Measurements from ENCODE around the gene ADD1. TPM values are rescaled to one million over a fixed set of nuclear protein-coding genes. Genes with fewer than 3 reads are reported as not detected.

The ADD1 gene
- total RNA-seq, 1 donor from 2014 or later: 155 TPM

GRCh38 chr4:2860391-2861348, 17.0 kb downstream of the ADD1 start:
- Histone ChIP-seq H3K9ac (ENCODE audit: low read depth in 1 of 3, low read length in 3 of 3) (peak overlapping the region in 1 of 3 donors; percentile 51), H3K4me3 (ENCODE audit: low read length in 3 of 3) (peak overlapping the region in 1 of 3 donors; percentile 2), H3K27me3 (ENCODE audit: control insufficient read depth in 3 of 3, insufficient read depth in 3 of 3, low read length in 3 of 3) (no peaks in the 10 kb centered on the region), H3K27ac (ENCODE audit: low read depth, low read length) (peak overlapping the region; percentile 28), H3K36me3 (ENCODE audit: control insufficient read depth in 3 of 3, insufficient read depth in 3 of 3, low read length in 3 of 3) (no peaks in the 10 kb centered on the region), H3K9me3 (ENCODE audit: control insufficient read depth in 3 of 3, low read length in 3 of 3) (no peaks in the 10 kb centered on the region), H3K4me1 (ENCODE audit: control insufficient read depth in 3 of 3, insufficient read depth in 3 of 3, low read length in 3 of 3) (peaks cover 64 to 73% (median 69%) of the 10 kb centered on the region in 3 donors)

GRCh38 chr4:2861631-2862436, 18.2 kb downstream of the ADD1 start:
- no peaks in the 10 kb centered on the region for H3K27me3 ChIP-seq (ENCODE audit: control insufficient read depth in 3 of 3, insufficient read depth in 3 of 3, low read length in 3 of 3)
- H3K36me3 ChIP-seq (ENCODE audit: control insufficient read depth in 3 of 3, insufficient read depth in 3 of 3, low read length in 3 of 3): no peaks in the 10 kb centered on the region
- peak overlapping the region; percentile 10 for H3K27ac ChIP-seq (ENCODE audit: low read depth, low read length)
- H3K4me3 ChIP-seq (ENCODE audit: low read length in 3 of 3): peak overlapping the region in 1 of 3 donors; percentile 22
- H3K4me1 ChIP-seq (ENCODE audit: control insufficient read depth in 3 of 3, insufficient read depth in 3 of 3, low read length in 3 of 3): peaks cover 75 to 80% (median 80%) of the 10 kb centered on the region in 3 donors
- peak overlapping the region in 1 of 3 donors; percentile 9 for H3K9ac ChIP-seq (ENCODE audit: low read depth in 1 of 3, low read length in 3 of 3)
- H3K9me3 ChIP-seq (ENCODE audit: control insufficient read depth in 3 of 3, low read length in 3 of 3): no peaks in the 10 kb centered on the region

- peak overlapping the region in 2 of 3 donors; percentile 14 for H3K4me3 ChIP-seq (ENCODE audit: low read length in 3 of 3)
- no peaks in the 10 kb centered on the region for H3K9me3 ChIP-seq (ENCODE audit: control insufficient read depth in 3 of 3, low read length in 3 of 3)
- H3K36me3 ChIP-seq (ENCODE audit: control insufficient read depth in 3 of 3, insufficient read depth in 3 of 3, low read length in 3 of 3): no peaks in the 10 kb centered on the region
- peak overlapping the region; percentile 10 for H3K27ac ChIP-seq (ENCODE audit: low read depth, low read length)
- peaks cover 78 to 87% (median 85%) of the 10 kb centered on the region in 3 donors for H3K4me1 ChIP-seq (ENCODE audit: control insufficient read depth in 3 of 3, insufficient read depth in 3 of 3, low read length in 3 of 3)
- peak overlapping the region in 1 of 3 donors; percentile 9 for H3K9ac ChIP-seq (ENCODE audit: low read depth in 1 of 3, low read length in 3 of 3)
- H3K27me3 ChIP-seq (ENCODE audit: control insufficient read depth in 3 of 3, insufficient read depth in 3 of 3, low read length in 3 of 3): no peaks in the 10 kb centered on the region
Observed at GRCh38 chr4:2862528-2862927, 18.9 kb downstream of the ADD1 start.

- Histone ChIP-seq H3K9me3 (ENCODE audit: control insufficient read depth in 3 of 3, low read length in 3 of 3) (no peaks in the 10 kb centered on the region), H3K9ac (ENCODE audit: low read depth in 1 of 3, low read length in 3 of 3) (no peak overlapping the region), H3K27me3 (ENCODE audit: control insufficient read depth in 3 of 3, insufficient read depth in 3 of 3, low read length in 3 of 3) (no peaks in the 10 kb centered on the region), H3K4me3 (ENCODE audit: low read length in 3 of 3) (no peak overlapping the region), H3K36me3 (ENCODE audit: control insufficient read depth in 3 of 3, insufficient read depth in 3 of 3, low read length in 3 of 3) (no peaks in the 10 kb centered on the region), H3K27ac (ENCODE audit: low read depth, low read length) (no peak overlapping the region), H3K4me1 (ENCODE audit: control insufficient read depth in 3 of 3, insufficient read depth in 3 of 3, low read length in 3 of 3) (peaks cover 78 to 89% (median 86%) of the 10 kb centered on the region in 3 donors)
Observed at GRCh38 chr4:2863649-2864048, 20.0 kb downstream of the ADD1 start.

- no peak overlapping the region for H3K27ac ChIP-seq (ENCODE audit: low read depth, low read length)
- H3K4me1 ChIP-seq (ENCODE audit: control insufficient read depth in 3 of 3, insufficient read depth in 3 of 3, low read length in 3 of 3): peaks cover 80 to 89% (median 86%) of the 10 kb centered on the region in 3 donors
Observed at GRCh38 chr4:2865196-2865780, 21.6 kb downstream of the ADD1 start.

GRCh38 chr4:2866160-2866861, 22.7 kb downstream of the ADD1 start:
- H3K4me3 ChIP-seq (ENCODE audit: low read length in 3 of 3): no peak overlapping the region
- peak overlapping the region; percentile 67 for H3K27ac ChIP-seq (ENCODE audit: low read depth, low read length)
- peak overlapping the region in 1 of 3 donors; percentile 1 for H3K9ac ChIP-seq (ENCODE audit: low read depth in 1 of 3, low read length in 3 of 3)
- no peaks in the 10 kb centered on the region for H3K36me3 ChIP-seq (ENCODE audit: control insufficient read depth in 3 of 3, insufficient read depth in 3 of 3, low read length in 3 of 3)
- H3K4me1 ChIP-seq (ENCODE audit: control insufficient read depth in 3 of 3, insufficient read depth in 3 of 3, low read length in 3 of 3): peaks cover 73 to 85% (median 80%) of the 10 kb centered on the region in 3 donors
- H3K9me3 ChIP-seq (ENCODE audit: control insufficient read depth in 3 of 3, low read length in 3 of 3): no peaks in the 10 kb centered on the region
- no peaks in the 10 kb centered on the region for H3K27me3 ChIP-seq (ENCODE audit: control insufficient read depth in 3 of 3, insufficient read depth in 3 of 3, low read length in 3 of 3)

More at GRCh38 chr4:2865196-2865780, 21.6 kb downstream of the ADD1 start:
- no peak overlapping the region for H3K9ac ChIP-seq (ENCODE audit: low read depth in 1 of 3, low read length in 3 of 3)
- no peak overlapping the region for H3K4me3 ChIP-seq (ENCODE audit: low read length in 3 of 3)
- H3K27me3 ChIP-seq (ENCODE audit: control insufficient read depth in 3 of 3, insufficient read depth in 3 of 3, low read length in 3 of 3): no peaks in the 10 kb centered on the region
- H3K36me3 ChIP-seq (ENCODE audit: control insufficient read depth in 3 of 3, insufficient read depth in 3 of 3, low read length in 3 of 3): no peaks in the 10 kb centered on the region
- H3K9me3 ChIP-seq (ENCODE audit: control insufficient read depth in 3 of 3, low read length in 3 of 3): no peaks in the 10 kb centered on the region

- H3K4me1 ChIP-seq (ENCODE audit: control insufficient read depth in 3 of 3, insufficient read depth in 3 of 3, low read length in 3 of 3): peaks cover 73 to 85% (median 78%) of the 10 kb centered on the region in 3 donors
- H3K36me3 ChIP-seq (ENCODE audit: control insufficient read depth in 3 of 3, insufficient read depth in 3 of 3, low read length in 3 of 3): no peaks in the 10 kb centered on the region
- no peaks in the 10 kb centered on the region for H3K9me3 ChIP-seq (ENCODE audit: control insufficient read depth in 3 of 3, low read length in 3 of 3)
- H3K27me3 ChIP-seq (ENCODE audit: control insufficient read depth in 3 of 3, insufficient read depth in 3 of 3, low read length in 3 of 3): no peaks in the 10 kb centered on the region
- H3K4me3 ChIP-seq (ENCODE audit: low read length in 3 of 3): no peak overlapping the region
- H3K27ac ChIP-seq (ENCODE audit: low read depth, low read length): peak overlapping the region; percentile 67
- H3K9ac ChIP-seq (ENCODE audit: low read depth in 1 of 3, low read length in 3 of 3): no peak overlapping the region
Observed at GRCh38 chr4:2866891-2867290, 23.2 kb downstream of the ADD1 start.

- peaks cover 63 to 81% (median 70%) of the 10 kb centered on the region in 3 donors for H3K4me1 ChIP-seq (ENCODE audit: control insufficient read depth in 3 of 3, insufficient read depth in 3 of 3, low read length in 3 of 3)
- H3K9ac ChIP-seq (ENCODE audit: low read depth in 1 of 3, low read length in 3 of 3): peak overlapping the region; percentile 34 to 72 (median 60)
Observed at GRCh38 chr4:2867758-2868491, 24.3 kb downstream of the ADD1 start.

More at GRCh38 chr4:2867758-2868491, 24.3 kb downstream of the ADD1 start:
- H3K27me3 ChIP-seq (ENCODE audit: control insufficient read depth in 3 of 3, insufficient read depth in 3 of 3, low read length in 3 of 3): no peaks in the 10 kb centered on the region
- no peaks in the 10 kb centered on the region for H3K9me3 ChIP-seq (ENCODE audit: control insufficient read depth in 3 of 3, low read length in 3 of 3)
- H3K4me3 ChIP-seq (ENCODE audit: low read length in 3 of 3): peak overlapping the region; percentile 41 to 67 (median 55)
- H3K36me3 ChIP-seq (ENCODE audit: control insufficient read depth in 3 of 3, insufficient read depth in 3 of 3, low read length in 3 of 3): no peaks in the 10 kb centered on the region
- peak overlapping the region; percentile 67 for H3K27ac ChIP-seq (ENCODE audit: low read depth, low read length)
